C4-2B (cell line): ENCODE measurements around the gene SHISA9.

ENCODE experiments used
- CTCF ChIP-seq: fragments of 450-650 bp; conservative IDR thresholded peaks from 2 replicates; pipeline ENCODE4 v1.5.1; 2017; ENCODE audit warnings: mild to moderate bottlenecking
- ZFX ChIP-seq: fragments of 450-650 bp; IDR thresholded peaks from 2 replicates; pipeline ENCODE4 v1.6.1; 2017

- TF ChIP-seq CTCF (no peak), ZFX (no peak)
Observed at GRCh38 chr16:13238182-13238581, 336.8 kb downstream of the SHISA9 start.
